Progenitor cell of endocrine pancreas (in vitro differentiated cells): ENCODE measurements around the gene PSMB8. TPM values are rescaled to one million over a fixed set of nuclear protein-coding genes. Genes with fewer than 3 reads are reported as not detected.
A peak's percentile ranks its signal among the peaks of the same experiment; 100 is the strongest.

Experiments used
- DNase-seq: peaks from one replicate; pipeline ENCODE4 v3.0.0; 2021; ENCODE audit warnings: low spot score; ENCODE audit not compliant: unreplicated experiment
- H3K27ac Mint-ChIP-seq: 2 replicates; pipeline ENCODE4 v1.8.0; 2021; ENCODE audit warnings: mild to moderate bottlenecking, moderate library complexity, mixed read lengths
- H3K27me3 Mint-ChIP-seq: 2 replicates; pipeline ENCODE4 v1.8.0; 2021; ENCODE audit warnings: mixed read lengths
- H3K36me3 Mint-ChIP-seq: 2 replicates; pipeline ENCODE4 v1.8.0; 2022; ENCODE audit warnings: mixed read lengths; ENCODE audit not compliant: insufficient read depth
- H3K4me1 Mint-ChIP-seq: 2 replicates; pipeline ENCODE4 v1.8.0; 2021; ENCODE audit warnings: low read depth, mixed read lengths
- H3K4me3 Mint-ChIP-seq: 2 replicates; pipeline ENCODE4 v1.8.0; 2021; ENCODE audit warnings: low read depth, mild to moderate bottlenecking, moderate library complexity, mixed read lengths
- H3K9me3 Mint-ChIP-seq: 2 replicates; pipeline ENCODE4 v1.8.0; 2021; ENCODE audit warnings: low read depth, mixed read lengths
- CTCF ChIP-seq: fragments of 200-600 bp; sonication (generic); IDR thresholded peaks from one replicate; pipeline ENCODE4 v1.5.0; 2021; ENCODE audit warnings: antibody characterized with exemption, mild to moderate bottlenecking; ENCODE audit not compliant: unreplicated experiment
- total RNA-seq: library from RNA; stranded (reverse); gene quantifications from 2 replicates; pipeline ENCODE4 v1.2.1, GENCODE V29; 2021

PSMB8 gene
- total RNA-seq, 1 donor from 2014 or later = 0.29 TPM

GRCh38 chr6:32845384-32845884 is 1.6 kb upstream of the PSMB8 start:
- H3K27me3 Mint-ChIP-seq = peaks cover 94% of the 10 kb centered on the region
- H3K36me3 Mint-ChIP-seq = no peaks in the 10 kb centered on the region
- peaks cover 8% of the 10 kb centered on the region for H3K4me1 Mint-ChIP-seq
- no peak for DNase-seq
- H3K4me3 Mint-ChIP-seq = no peak overlapping the region
- H3K9me3 Mint-ChIP-seq = no peaks in the 10 kb centered on the region
- no peak overlapping the region for H3K27ac Mint-ChIP-seq
- TF ChIP-seq CTCF = no peak

- Mint-ChIP-seq H3K4me3 (peak overlapping the region; percentile 79), H3K27me3 (peaks cover 94% of the 10 kb centered on the region), H3K9me3 (no peaks in the 10 kb centered on the region), H3K27ac (peak overlapping the region; percentile 73), H3K36me3 (no peaks in the 10 kb centered on the region), H3K4me1 (peaks cover 8% of the 10 kb centered on the region)
- TF ChIP-seq CTCF = no peak
- no peak for DNase-seq
These were observed 1.1 kb upstream of the PSMB8 start for GRCh38 chr6:32844839-32845383.

GRCh38 chr6:32843331-32843978 is 392 bp downstream of the PSMB8 start:
- Mint-ChIP-seq H3K4me1 (peaks cover 8% of the 10 kb centered on the region), H3K4me3 (peak overlapping the region; percentile 79), H3K27ac (no peak overlapping the region), H3K27me3 (peaks cover 83% of the 10 kb centered on the region), H3K36me3 (no peaks in the 10 kb centered on the region), H3K9me3 (no peaks in the 10 kb centered on the region)
- DNase-seq = no peak
- TF ChIP-seq CTCF = no peak

- TF ChIP-seq CTCF = no peak
- Mint-ChIP-seq H3K4me1 (peaks cover 8% of the 10 kb centered on the region), H3K27ac (no peak overlapping the region), H3K9me3 (no peaks in the 10 kb centered on the region), H3K36me3 (no peaks in the 10 kb centered on the region), H3K27me3 (peaks cover 76% of the 10 kb centered on the region), H3K4me3 (no peak overlapping the region)
- no peak for DNase-seq
These were observed 1.2 kb downstream of the PSMB8 start for GRCh38 chr6:32842690-32843089.

GRCh38 chr6:32842021-32842650 is 1.7 kb downstream of the PSMB8 start:
- Mint-ChIP-seq H3K36me3 (no peaks in the 10 kb centered on the region), H3K27ac (no peak overlapping the region), H3K27me3 (peaks cover 75% of the 10 kb centered on the region), H3K9me3 (no peaks in the 10 kb centered on the region), H3K4me3 (no peak overlapping the region), H3K4me1 (peaks cover 13% of the 10 kb centered on the region)
- DNase-seq = no peak
- no peak for TF ChIP-seq CTCF
